AG09319 (cell line): ENCODE results near the gene RALGPS1.

Experiments used
- DNase-seq: peaks from one replicate; pipeline ENCODE4 v3.0.0-alpha.2; 2010; ENCODE audit warnings: low read depth; ENCODE audit errors: extremely low read depth
- TF ChIP-seq, protein P1 (sequence below): IDR thresholded peaks from 2 replicates; pipeline ENCODE4 v1.5.1; 2011; ENCODE audit warnings: low read depth, mild to moderate bottlenecking, inconsistent platforms, low read length, moderate library complexity

Gene RALGPS1

DNA sequence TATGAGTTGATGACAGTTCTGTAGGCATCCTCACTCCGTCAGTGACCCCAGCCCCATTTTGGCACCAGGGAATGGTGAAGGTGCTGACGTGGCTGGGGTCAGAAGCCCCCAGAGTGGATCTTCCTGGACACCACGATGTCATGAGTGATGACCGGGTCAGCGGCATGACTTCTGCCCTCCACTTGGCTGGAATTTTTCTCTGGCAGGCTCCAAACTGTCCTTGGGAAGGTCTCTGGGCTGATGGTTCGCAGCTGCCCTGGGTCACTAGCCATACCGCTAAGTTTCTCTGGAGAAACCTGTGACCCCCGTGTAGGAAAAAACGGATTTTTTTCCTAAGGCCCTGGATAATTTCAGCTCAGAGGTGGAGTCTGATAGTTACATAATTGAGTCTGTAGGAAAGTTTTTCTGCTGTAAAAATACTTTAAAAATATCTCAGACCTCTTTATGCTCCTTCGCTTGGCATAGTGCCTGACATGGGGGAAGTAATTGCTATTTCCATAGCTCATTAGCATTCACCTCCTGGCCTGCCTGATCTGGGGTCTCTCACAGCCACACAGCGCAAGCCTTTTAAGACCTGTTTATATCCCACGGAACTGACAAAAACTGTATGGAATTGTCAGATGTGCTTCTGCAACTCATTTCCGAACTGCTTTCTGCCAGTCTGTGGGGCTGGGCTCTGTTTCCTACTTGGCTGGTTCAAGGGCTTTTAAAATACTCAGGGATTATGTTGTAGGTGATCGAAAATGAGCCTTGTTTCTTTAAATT lies 138.7 kb downstream of the RALGPS1 start:
- DNase-seq, result no peak
- TF ChIP-seq, protein P1, sequence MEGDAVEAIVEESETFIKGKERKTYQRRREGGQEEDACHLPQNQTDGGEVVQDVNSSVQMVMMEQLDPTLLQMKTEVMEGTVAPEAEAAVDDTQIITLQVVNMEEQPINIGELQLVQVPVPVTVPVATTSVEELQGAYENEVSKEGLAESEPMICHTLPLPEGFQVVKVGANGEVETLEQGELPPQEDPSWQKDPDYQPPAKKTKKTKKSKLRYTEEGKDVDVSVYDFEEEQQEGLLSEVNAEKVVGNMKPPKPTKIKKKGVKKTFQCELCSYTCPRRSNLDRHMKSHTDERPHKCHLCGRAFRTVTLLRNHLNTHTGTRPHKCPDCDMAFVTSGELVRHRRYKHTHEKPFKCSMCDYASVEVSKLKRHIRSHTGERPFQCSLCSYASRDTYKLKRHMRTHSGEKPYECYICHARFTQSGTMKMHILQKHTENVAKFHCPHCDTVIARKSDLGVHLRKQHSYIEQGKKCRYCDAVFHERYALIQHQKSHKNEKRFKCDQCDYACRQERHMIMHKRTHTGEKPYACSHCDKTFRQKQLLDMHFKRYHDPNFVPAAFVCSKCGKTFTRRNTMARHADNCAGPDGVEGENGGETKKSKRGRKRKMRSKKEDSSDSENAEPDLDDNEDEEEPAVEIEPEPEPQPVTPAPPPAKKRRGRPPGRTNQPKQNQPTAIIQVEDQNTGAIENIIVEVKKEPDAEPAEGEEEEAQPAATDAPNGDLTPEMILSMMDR, result no peak

DNA sequence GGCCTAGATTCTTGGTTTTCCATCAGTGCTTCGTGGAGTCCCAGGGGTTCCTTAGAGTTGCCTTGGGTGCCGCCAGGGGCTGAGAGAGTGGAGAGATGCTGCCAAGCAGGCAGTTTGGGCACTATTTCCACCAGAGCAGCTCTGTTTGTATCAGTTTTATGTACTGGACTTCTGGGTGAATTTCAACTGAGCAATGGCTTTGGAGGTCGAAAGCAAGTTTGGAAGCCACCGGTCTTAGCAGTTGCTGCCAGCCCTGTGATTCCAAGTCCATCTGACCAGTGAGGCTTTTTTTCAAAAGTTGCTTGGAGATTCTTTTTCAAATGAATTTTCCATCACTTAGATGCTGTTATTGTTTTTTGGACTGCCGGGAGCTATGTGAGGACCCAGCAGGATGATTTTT lies 139.4 kb downstream of the RALGPS1 start:
- no peak for DNase-seq
- TF ChIP-seq, protein P1, result no peak

DNA sequence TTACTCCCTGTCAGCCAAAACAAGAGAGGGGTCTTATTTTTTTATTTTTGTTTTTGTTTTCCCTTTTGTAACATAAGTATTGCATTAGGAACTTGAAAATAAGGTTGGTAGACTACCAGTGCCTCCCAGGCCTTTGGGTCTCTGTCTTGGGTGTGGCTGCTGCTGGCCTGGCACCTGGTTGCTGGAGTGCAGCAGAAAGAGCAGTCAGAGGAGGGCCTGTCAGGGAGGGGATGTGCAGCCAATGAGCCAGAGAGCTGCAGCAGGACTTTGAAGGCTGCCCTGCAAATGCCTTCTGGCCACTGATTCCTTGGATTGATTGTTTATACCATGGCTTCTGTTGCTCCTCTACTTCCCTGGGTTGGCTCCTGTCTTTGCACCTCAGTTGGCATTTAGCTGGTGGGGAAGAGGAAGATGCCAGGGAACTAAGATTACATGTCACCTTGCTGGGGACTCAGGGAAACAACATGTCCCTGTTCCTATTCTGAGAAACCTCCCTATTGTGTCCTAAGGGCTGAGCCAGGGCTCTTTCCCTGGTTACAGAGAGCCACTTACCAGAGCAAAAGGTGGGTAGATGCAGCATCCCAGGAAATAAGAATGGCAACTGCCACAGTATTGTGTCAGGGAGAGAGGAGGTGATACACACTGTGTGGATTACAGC lies 141.3 kb downstream of the RALGPS1 start:
- TF ChIP-seq, protein P1, result no peak
- no peak for DNase-seq

DNA sequence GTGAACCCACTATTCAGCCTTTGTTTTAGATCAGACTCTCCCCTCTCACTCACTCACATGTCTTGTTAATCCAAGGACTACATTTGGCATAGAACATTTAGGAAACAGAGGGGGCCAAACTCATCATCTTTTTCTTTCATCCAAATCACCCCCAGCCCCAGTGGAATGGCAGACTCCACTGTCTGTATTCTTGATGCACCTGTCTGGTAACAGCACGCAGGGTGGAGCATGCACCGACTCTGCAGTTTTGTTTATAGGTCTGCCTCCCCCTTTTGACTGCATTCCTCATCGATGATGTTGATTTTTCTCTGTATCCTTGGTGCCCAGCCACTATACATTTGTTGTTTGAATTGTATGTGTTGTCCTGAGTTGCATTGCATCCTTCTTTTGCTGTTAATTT lies 141.9 kb downstream of the RALGPS1 start:
- no peak for DNase-seq
- TF ChIP-seq, protein P1, result no peak

DNA sequence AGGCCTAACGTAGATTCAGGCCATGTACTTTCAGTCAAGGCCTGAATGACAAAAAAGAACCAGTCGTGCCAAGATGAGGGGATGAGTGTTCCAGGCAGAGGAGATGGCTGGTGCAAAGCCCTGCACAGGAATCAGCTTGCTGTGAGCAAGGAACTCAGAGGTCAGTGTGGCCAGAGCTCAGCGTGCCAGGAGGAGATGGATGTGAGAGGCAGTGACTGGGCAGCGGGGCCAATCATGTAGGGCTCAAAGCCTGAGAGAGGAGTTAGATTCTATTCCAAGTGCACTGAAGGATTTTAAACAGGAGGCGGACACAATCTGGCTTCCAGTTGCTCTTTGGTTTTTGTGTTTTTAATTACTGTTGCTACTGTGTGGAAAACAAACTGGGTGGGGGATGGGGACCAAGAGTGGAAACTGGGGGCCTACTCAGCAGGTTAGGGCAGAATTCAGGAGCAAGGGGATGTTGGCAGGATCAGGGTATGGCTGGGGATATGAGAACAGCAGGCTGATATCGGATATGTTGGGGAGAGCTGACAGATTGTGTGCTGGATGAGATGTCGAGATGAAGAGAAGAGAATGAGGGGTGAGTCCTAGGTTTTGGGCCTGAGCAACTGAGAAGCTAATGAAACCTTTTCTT lies 143.5 kb downstream of the RALGPS1 start:
- DNase-seq, result no peak
- TF ChIP-seq, protein P1, result no peak

DNA sequence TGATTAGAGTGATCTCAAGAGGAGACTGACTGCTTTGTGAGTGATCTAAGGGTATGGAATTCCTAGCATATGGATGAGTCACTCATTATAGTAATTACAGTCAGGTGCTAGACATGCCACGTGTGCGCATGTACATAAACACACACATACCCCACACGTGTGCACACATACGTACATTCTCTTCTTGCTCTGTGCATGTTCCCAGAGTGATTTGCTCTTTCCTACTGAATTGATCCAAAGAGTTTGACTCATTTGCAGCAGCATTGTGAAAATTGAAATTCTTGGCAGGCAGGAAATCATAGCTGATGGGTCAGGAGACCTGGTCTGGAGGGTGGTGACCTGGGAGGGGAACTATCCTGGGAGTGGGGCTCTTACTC lies 144.1 kb downstream of the RALGPS1 start:
- TF ChIP-seq, protein P1, result no peak
- DNase-seq, result no peak

DNA sequence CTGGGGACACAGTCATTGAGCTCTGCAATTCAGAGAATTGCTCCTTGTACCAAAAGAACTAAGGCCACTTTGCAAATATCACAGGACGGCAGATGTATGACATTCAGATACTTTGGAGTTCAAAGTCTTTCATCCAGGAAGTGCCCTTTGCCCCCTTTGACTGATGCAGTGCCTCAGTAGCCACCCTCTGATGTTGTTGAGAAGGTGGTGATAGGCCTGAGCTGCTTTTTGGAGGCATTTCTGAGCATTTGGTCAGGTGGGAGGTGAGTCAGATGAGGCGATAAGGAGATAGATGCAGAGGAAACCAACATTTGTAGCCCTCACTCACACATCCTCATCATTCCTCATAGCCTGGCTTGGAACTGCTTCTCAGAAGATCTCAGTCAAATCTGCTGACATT lies 144.4 kb downstream of the RALGPS1 start:
- TF ChIP-seq, protein P1, result no peak
- DNase-seq, result no peak
